Measurements from ENCODE around the gene PSMA5.

The PSMA5 gene

GRCh38 chr1:109356505-109356904, 69.7 kb downstream of the PSMA5 start:
- in situ Hi-C loops (cut with HindIII; ENCODE audit: low pct_ligation_motif_present, low sequenced_read_pairs): no loop called here
- peaks cover 10% of the 10 kb centered on the region for H3K36me3 ChIP-seq (replicated peaks)
- no peaks in the 10 kb centered on the region for H3K27me3 ChIP-seq (replicated peaks)
- H3K27ac ChIP-seq: no peak overlapping the region
- TF ChIP-seq, protein P1, sequence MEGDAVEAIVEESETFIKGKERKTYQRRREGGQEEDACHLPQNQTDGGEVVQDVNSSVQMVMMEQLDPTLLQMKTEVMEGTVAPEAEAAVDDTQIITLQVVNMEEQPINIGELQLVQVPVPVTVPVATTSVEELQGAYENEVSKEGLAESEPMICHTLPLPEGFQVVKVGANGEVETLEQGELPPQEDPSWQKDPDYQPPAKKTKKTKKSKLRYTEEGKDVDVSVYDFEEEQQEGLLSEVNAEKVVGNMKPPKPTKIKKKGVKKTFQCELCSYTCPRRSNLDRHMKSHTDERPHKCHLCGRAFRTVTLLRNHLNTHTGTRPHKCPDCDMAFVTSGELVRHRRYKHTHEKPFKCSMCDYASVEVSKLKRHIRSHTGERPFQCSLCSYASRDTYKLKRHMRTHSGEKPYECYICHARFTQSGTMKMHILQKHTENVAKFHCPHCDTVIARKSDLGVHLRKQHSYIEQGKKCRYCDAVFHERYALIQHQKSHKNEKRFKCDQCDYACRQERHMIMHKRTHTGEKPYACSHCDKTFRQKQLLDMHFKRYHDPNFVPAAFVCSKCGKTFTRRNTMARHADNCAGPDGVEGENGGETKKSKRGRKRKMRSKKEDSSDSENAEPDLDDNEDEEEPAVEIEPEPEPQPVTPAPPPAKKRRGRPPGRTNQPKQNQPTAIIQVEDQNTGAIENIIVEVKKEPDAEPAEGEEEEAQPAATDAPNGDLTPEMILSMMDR (IDR thresholded peaks at IDR 0.05; ENCODE audit: low read depth, low read length, missing control alignments): no peak
- no peak overlapping the region for H3K4me3 ChIP-seq (ENCODE audit: low read depth, low read length)
- DNase-seq: no peak

DNA sequence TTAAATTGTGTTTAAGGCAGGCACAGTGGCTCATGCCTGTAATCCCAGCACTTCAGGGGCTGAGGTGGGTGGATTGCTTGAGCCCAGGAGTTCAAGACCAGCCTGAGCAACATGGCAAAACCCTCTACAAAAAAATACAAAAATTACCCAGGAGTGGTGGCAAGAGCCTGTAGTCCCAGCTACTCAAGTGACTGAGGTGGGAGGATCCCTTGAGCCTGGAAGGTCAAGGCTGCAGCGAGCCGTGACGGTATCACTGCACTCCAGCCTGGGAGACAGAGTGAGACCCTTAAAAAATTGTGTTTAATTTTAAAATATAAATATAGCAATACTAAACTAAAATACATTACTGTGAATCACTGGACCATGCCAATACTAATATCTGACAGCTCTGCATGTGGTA, 71.3 kb downstream of the PSMA5 start:
- Histone ChIP-seq H3K27me3 (replicated peaks) (no peaks in the 10 kb centered on the region), H3K27ac (no peak overlapping the region), H3K36me3 (replicated peaks) (peaks cover 17% of the 10 kb centered on the region), H3K4me3 (ENCODE audit: low read depth, low read length) (no peak overlapping the region)
- no peak for DNase-seq
- in situ Hi-C loops (cut with HindIII; ENCODE audit: low pct_ligation_motif_present, low sequenced_read_pairs): no loop called here
- TF ChIP-seq, protein P1 (IDR thresholded peaks at IDR 0.05; ENCODE audit: low read depth, low read length, missing control alignments): no peak

DNA sequence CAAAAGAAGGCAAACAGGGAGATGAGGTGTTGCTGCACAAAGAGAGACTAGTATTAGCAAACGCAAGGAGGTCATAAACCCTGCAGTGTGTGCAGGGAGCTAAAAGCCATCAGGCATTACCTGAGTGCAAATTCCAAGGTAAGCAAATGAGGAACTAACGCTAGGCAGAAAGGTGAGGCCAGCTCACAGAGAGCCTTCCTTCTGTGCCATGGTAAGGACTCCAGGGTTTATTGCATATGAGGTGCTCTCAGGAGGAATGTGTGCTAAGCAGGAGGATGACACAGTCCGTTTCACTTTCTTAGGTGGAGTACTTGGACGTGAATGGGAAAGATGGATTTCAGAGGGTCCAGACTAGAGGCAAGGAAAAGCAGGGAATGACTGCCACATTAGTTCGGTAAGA, 74.8 kb downstream of the PSMA5 start:
- TF ChIP-seq, protein P1 (IDR thresholded peaks at IDR 0.05; ENCODE audit: low read depth, low read length, missing control alignments): no peak
- Histone ChIP-seq H3K27me3 (replicated peaks) (no peaks in the 10 kb centered on the region), H3K36me3 (replicated peaks) (peaks cover 32% of the 10 kb centered on the region), H3K4me3 (ENCODE audit: low read depth, low read length) (no peak overlapping the region), H3K27ac (no peak overlapping the region)
- in situ Hi-C loops (cut with HindIII; ENCODE audit: low pct_ligation_motif_present, low sequenced_read_pairs): no loop called here
- no peak for DNase-seq

GRCh38 chr1:109350655-109351054, 75.6 kb downstream of the PSMA5 start:
- Histone ChIP-seq H3K27me3 (replicated peaks) (no peaks in the 10 kb centered on the region), H3K27ac (no peak overlapping the region), H3K4me3 (ENCODE audit: low read depth, low read length) (no peak overlapping the region), H3K36me3 (replicated peaks) (peaks cover 33% of the 10 kb centered on the region)
- in situ Hi-C loops (cut with HindIII; ENCODE audit: low pct_ligation_motif_present, low sequenced_read_pairs): no loop called here
- DNase-seq: no peak
- TF ChIP-seq, protein P1 (IDR thresholded peaks at IDR 0.05; ENCODE audit: low read depth, low read length, missing control alignments): no peak

DNA sequence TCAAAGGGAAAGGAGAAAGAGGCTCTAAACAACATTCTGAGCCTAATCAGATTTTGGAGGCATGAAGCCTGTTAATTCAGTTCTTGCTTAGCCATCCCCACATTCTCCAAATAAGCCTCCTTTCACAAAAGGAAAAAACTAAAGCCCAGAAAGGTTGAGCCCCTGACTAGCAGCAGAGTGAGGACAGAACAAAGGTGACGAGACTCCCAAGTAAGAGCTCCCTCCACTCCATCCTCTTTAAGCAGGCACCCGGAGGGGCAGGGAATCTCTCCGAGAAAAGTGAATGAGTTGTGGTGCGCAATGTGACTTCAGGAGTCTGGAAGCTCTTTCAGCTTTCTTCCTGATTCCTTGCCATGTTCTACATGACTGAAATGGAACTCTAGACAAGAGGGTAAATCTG, 76.1 kb downstream of the PSMA5 start:
- Histone ChIP-seq H3K27me3 (replicated peaks) (no peaks in the 10 kb centered on the region), H3K27ac (no peak overlapping the region), H3K4me3 (ENCODE audit: low read depth, low read length) (no peak overlapping the region), H3K36me3 (replicated peaks) (peaks cover 36% of the 10 kb centered on the region)
- no peak for DNase-seq
- in situ Hi-C loops (cut with HindIII; ENCODE audit: low pct_ligation_motif_present, low sequenced_read_pairs): no loop called here
- TF ChIP-seq, protein P1 (IDR thresholded peaks at IDR 0.05; ENCODE audit: low read depth, low read length, missing control alignments): no peak

Measured in brain microvascular endothelial cell (primary cell).